ENCODE data around the gene SFXN3.

DNA sequence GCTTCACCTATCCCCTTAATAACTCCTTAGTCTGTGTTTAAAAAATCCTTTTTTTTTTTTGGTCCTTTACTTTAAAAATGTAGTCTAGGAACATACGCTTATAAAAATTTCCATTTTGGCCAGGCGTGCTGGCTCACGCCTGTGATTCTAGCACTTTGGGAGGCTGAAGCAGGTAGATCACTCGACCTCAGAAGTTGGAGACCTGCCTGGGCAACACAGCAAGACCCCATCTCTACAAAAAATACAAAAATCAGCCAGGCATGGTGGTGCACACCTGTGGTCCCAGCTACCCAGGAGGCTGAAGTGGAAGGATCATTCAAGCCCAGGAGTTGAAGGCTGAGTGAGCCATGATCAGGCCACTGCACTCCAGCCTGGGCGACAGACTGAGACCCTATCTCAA is 45.6 kb downstream of the SFXN3 start:
- TF ChIP-seq, protein P1, sequence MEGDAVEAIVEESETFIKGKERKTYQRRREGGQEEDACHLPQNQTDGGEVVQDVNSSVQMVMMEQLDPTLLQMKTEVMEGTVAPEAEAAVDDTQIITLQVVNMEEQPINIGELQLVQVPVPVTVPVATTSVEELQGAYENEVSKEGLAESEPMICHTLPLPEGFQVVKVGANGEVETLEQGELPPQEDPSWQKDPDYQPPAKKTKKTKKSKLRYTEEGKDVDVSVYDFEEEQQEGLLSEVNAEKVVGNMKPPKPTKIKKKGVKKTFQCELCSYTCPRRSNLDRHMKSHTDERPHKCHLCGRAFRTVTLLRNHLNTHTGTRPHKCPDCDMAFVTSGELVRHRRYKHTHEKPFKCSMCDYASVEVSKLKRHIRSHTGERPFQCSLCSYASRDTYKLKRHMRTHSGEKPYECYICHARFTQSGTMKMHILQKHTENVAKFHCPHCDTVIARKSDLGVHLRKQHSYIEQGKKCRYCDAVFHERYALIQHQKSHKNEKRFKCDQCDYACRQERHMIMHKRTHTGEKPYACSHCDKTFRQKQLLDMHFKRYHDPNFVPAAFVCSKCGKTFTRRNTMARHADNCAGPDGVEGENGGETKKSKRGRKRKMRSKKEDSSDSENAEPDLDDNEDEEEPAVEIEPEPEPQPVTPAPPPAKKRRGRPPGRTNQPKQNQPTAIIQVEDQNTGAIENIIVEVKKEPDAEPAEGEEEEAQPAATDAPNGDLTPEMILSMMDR (IDR thresholded peaks at IDR 0.05) = no peak
- TF ChIP-seq EZH2phosphoT487 (IDR thresholded peaks at IDR 0.05) = no peak
